Hepatocyte (in vitro differentiated cells): ENCODE data around the gene NXN.

Experiments used
- EZH2 ChIP-seq: fragments of 200-600 bp; sonication (generic); IDR thresholded peaks from 2 replicates; pipeline ENCODE4 v1.6.1; 2016; ENCODE audit warnings: antibody characterized with exemption, mild to moderate bottlenecking, borderline replicate concordance
- TF ChIP-seq, protein P1 (sequence below): fragments of 200-600 bp; sonication (generic); IDR thresholded peaks from 2 replicates; pipeline ENCODE4 v1.5.1; 2016; ENCODE audit warnings: antibody characterized with exemption, mild to moderate bottlenecking; ENCODE audit not compliant: poor library complexity

DNA sequence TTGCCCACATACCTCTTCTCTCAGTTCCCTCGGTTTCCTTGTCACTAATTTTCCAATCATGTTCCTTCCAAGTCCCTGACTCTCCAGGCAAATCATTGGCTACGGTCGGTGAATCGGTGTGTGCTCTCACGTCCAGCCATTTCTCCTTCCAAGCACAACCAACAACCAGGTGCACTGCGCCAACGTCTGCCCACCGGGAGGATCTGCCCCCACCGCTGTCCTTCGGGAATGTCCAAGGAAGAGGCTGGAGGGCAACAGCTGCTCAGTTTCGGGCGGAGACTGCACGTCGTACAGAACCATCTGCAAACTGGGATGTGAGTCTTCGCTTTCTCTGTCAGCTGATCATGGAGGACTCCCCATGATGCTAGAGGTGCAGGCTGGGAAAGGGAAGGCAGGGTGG, 8.4 kb upstream of the NXN start:
- TF ChIP-seq, protein P1, sequence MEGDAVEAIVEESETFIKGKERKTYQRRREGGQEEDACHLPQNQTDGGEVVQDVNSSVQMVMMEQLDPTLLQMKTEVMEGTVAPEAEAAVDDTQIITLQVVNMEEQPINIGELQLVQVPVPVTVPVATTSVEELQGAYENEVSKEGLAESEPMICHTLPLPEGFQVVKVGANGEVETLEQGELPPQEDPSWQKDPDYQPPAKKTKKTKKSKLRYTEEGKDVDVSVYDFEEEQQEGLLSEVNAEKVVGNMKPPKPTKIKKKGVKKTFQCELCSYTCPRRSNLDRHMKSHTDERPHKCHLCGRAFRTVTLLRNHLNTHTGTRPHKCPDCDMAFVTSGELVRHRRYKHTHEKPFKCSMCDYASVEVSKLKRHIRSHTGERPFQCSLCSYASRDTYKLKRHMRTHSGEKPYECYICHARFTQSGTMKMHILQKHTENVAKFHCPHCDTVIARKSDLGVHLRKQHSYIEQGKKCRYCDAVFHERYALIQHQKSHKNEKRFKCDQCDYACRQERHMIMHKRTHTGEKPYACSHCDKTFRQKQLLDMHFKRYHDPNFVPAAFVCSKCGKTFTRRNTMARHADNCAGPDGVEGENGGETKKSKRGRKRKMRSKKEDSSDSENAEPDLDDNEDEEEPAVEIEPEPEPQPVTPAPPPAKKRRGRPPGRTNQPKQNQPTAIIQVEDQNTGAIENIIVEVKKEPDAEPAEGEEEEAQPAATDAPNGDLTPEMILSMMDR, result no peak
- TF ChIP-seq EZH2, result no peak
